NB4 (cell line): ENCODE measurements around the gene TBRG4.
"Not testable (repeated sequence)": the region's sequence is repeated elsewhere in the genome, so short reads cannot be mapped to it uniquely, and the experiment has no call there.

Experiments used
- DNase-seq: peaks from one replicate; pipeline ENCODE4 v3.0.0; 2010; ENCODE audit warnings: low read depth
- H3K4me3 ChIP-seq: one replicate; pipeline ENCODE4 v1.5.1; 2011; ENCODE audit warnings: mild to moderate bottlenecking, low read depth, low read length, moderate library complexity
- MYC ChIP-seq: IDR thresholded peaks from 2 replicates; pipeline ENCODE4 v1.6.1; 2011; ENCODE audit warnings: low read depth, low read length
- POLR2A ChIP-seq: IDR thresholded peaks from 2 replicates; pipeline ENCODE4 v1.6.1; 2011; ENCODE audit warnings: mild to moderate bottlenecking; ENCODE audit not compliant: insufficient read length; ENCODE audit errors: extremely low read depth
- TF ChIP-seq, protein P1 (sequence below): IDR thresholded peaks from one replicate; pipeline ENCODE4 v1.5.1; 2012; ENCODE audit warnings: low read depth, low read length
- TF ChIP-seq, protein P2 (sequence below): IDR thresholded peaks from 2 replicates; pipeline ENCODE4 v1.6.1; 2011; ENCODE audit warnings: low read depth, low read length

The TBRG4 gene

DNA sequence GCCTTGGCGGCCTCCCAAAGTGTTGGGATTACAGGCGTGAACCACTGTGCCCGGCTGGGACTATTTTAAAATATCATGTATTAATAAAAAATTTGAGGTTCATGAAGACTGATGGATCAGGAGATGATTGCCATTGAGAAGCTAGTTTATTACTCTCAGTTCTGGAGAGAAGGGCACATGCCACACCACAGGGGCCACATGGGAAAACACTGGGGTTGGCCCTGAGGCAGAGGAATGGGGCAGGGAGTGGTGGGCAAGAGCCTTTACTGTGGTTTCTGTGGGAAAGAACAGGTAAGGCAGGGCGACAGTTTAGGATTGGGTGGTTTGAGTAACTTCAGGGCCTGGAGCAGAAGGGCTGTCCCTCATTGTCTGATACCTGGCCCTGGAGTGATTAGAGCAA lies 6.8 kb upstream of the TBRG4 start:
- DNase-seq: no peak
- TF ChIP-seq, protein P1, sequence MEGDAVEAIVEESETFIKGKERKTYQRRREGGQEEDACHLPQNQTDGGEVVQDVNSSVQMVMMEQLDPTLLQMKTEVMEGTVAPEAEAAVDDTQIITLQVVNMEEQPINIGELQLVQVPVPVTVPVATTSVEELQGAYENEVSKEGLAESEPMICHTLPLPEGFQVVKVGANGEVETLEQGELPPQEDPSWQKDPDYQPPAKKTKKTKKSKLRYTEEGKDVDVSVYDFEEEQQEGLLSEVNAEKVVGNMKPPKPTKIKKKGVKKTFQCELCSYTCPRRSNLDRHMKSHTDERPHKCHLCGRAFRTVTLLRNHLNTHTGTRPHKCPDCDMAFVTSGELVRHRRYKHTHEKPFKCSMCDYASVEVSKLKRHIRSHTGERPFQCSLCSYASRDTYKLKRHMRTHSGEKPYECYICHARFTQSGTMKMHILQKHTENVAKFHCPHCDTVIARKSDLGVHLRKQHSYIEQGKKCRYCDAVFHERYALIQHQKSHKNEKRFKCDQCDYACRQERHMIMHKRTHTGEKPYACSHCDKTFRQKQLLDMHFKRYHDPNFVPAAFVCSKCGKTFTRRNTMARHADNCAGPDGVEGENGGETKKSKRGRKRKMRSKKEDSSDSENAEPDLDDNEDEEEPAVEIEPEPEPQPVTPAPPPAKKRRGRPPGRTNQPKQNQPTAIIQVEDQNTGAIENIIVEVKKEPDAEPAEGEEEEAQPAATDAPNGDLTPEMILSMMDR: no peak
- TF ChIP-seq POLR2A (no peak), MYC (no peak)
- TF ChIP-seq, protein P2, sequence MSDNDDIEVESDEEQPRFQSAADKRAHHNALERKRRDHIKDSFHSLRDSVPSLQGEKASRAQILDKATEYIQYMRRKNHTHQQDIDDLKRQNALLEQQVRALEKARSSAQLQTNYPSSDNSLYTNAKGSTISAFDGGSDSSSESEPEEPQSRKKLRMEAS: no peak
- H3K4me3 ChIP-seq: no peak overlapping the region

DNA sequence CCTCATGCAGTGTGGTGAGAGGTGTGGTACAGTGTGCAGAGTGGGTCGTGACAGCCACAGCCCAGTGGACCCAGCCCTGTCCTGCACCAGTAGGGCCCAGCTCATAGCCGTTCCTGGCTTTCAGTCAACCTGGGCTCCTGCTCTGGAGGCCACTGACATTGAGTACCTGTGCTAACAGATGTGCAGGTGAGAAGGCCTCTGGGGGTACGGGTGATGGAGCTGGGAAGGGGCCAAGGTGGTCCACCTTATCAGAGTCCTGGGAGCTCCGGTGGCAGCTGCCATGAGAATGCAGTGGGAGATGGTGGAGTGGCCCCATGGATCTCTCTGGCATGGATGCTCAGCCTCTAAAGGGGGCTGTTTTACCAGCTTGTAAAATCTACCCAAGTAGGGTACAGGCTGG lies 6.1 kb upstream of the TBRG4 start:
- TF ChIP-seq MYC (no peak), POLR2A (no peak)
- TF ChIP-seq, protein P1: no peak
- TF ChIP-seq, protein P2: no peak
- no peak overlapping the region for H3K4me3 ChIP-seq
- no peak for DNase-seq

DNA sequence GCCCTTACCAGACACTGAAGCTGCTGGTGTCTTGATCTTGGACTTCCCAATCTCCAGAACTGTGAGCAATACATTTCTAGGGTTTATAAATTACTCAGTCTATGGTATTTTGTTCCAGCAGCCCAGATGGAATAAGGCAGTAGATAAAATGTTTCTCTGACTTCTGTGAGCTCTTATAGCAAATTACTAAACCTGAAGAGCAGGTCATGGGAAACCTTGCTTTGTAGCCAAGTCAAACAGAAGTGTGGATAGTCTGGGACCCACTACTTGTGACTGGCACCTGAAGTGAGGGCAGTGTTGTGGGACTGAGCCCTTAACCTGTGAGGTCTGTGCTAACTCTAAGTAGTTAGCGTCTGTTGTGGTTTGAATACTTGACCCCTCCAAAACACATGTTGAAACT lies 4.6 kb upstream of the TBRG4 start:
- H3K4me3 ChIP-seq: no peak overlapping the region
- no peak for DNase-seq
- TF ChIP-seq MYC (no peak), POLR2A (no peak)
- TF ChIP-seq, protein P2: no peak
- TF ChIP-seq, protein P1: no peak

DNA sequence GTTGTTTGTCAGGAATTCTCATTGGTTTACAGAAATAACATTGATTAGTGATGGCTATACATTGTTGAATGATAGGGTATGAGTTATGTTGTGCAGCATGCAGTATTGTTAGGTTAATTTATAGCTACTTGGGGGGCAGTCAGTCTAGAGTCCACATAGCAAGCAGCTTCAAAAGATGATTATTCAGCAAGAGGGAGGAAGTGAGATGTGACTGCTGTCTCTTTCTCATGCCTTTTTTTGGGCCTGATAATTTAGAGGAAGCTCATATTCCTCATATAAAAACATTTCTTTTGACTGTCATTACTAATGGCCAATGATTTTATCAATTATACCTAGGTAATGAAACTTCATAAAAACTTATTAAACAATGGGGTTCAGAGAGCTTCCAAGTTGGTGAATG lies 3.4 kb upstream of the TBRG4 start:
- no peak for DNase-seq
- no peak overlapping the region for H3K4me3 ChIP-seq
- TF ChIP-seq, protein P2: no peak
- TF ChIP-seq, protein P1: no peak
- TF ChIP-seq POLR2A (no peak), MYC (no peak)

DNA sequence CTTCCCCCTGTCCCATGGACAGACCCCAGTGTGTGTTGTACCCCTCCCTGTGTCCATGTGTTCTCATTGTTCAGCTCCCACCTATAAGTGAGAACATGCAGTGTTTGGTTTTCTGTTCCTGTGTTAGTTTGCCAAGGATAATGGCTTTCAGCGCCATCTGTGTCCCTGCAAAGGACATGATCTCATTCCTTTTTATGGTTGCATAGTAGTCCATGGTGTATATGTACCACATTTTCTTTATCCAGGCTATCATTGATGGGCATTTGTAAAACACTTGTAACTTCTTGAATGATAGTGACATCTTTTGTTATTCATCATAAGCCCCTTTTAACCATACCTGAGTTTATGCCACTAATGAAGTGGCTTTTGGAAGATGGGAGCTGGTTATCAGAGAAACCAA lies 2.8 kb upstream of the TBRG4 start:
- not testable (repeated sequence) for DNase-seq, H3K4me3 ChIP-seq

DNA sequence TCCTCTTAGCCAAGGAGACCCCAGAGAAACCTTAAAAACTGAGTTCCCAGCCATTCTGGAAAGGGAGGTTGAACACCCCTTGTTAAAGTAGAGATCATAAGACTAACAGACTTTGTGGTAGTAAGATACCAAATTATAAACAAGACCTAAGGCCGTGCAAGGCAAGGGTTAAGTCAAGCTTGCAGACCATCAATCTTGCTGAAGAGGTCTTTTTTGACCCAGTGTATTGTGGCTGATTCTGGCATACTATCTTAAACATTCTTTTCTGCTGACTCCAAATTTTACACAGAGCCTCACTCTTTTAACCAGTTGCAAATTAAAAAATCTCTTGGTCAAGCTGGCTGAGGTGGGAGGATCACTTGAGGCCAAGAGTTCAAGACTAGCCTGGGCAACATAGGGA lies 1.2 kb upstream of the TBRG4 start:
- TF ChIP-seq MYC (no peak), POLR2A (no peak)
- TF ChIP-seq, protein P1: no peak
- TF ChIP-seq, protein P2: no peak
- no peak for DNase-seq
- H3K4me3 ChIP-seq: peak overlapping the region; percentile 95
